Hematopoietic multipotent progenitor cell treated with erythropoietin and hydrocortisone succinate and interleukin-3 and kit ligand, for 17 days (in vitro differentiated cells): ENCODE results near the gene FBXO9.

Experiments
- DNase-seq: peaks from one replicate; pipeline ENCODE4 v3.0.0-alpha.2; 2015; ENCODE audit warnings: low spot score

Gene FBXO9

DNA sequence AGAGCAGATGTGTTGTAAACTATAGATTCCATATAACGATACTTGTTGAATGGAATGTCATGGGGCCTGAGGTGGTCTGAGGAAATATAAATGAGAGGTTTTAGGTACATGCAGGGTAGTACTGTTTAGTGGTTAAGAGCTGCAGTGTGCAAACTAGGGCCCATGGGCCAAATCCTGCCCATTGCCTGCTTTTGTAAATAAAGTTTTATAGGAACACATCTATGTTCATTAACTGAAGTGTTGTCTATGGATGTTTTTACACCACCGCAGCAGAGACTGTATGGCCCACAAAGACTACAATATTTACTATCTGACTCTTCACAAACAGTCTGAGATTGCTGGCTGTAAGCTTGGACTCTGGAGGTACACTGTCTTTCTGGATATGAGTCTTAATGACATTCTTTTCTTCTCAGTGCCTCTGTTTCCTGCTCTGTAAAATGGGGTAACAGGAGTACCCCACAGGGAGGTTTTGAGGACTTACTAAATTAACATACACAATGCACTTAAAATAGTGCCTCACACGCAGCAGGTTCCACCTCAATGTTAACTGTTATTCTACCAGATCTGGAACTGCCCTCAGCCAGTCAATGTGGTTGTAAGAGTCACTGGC, 70.9 kb downstream of the FBXO9 start:
- DNase-seq = no peak

DNA sequence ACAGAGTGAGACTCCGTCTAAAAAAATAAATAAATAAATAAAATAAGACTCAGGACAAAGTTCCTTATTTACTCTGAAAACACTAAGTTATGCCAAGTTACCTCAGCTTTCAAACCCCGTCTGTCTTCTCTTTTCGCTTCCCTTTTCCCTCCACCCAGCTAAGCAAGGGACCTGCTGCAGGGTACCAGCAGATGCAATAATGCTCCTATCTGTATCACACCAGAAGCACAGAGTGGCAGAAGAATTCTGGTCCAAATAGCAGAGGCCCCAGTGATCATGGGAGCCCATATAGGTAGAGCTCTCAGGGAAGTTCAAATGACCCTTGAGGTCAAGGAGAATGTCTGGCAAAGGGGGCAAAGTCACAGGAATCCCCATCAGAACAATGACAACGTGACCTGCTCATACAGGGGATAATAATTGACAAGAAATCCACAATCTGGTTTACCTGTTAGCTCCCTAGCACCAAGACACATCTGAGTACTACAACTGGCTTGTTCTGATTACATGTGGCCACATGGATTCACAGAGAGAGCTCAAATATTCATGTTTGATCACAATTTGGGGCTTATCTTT, 74.7 kb downstream of the FBXO9 start:
- DNase-seq = no peak

DNA sequence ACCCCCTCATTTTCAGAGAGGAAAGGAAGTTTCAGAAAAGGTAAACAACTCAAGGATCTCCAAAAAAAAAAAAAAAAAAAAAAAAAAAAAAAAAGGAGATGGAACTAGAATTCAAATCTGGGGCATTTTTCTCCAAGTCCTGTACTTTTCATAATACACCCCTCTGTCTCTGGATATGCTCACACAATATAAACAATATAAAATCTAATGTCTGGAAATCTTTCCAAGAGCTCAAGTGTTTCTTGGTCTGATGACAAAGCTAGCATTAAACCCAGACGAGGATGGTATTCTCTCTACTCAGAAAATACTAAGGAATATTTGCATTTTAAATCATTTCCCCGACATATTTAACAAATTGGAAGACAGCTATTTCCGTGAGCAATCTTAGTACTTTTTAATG, 77.6 kb downstream of the FBXO9 start:
- DNase-seq = no peak

DNA sequence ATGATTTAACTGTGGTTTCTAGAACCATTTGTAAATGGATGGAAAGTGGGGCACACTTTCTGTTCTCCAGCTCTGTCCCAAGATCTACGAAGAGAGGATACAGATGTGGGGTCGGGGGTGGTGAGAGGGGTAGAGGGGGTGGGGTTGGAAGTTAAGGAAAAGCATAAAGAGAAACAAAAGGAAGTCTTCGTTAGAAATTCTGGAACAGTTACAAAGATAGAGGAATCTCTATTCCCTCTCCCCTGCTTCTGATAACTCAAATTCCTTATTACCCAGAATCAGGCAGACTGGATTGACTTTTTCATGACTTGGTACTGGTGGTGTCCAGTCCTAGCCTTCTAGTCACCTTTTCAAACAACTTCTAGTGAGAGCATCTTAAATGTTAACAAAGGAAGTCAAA, 78.5 kb downstream of the FBXO9 start:
- no peak for DNase-seq

DNA sequence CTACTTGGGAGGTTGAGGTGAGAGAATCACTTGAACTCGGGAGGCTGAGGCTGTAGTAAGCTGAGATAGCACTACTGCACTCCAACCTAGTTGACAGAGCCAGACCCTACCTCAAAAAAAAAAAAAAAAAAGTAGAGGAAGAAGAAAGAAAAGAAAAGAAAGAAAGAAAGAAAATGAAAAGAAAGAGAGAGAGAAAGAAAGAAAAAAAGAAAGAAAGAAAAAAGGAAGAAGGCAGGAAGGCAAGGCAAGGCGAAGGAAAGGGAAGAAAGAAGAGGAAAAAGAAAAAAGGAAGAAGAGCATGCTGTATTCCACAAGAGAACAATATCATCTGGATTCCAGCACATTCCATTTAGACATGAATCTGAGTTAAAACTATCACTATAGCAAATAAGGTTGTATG, 79.6 kb downstream of the FBXO9 start:
- no peak for DNase-seq

DNA sequence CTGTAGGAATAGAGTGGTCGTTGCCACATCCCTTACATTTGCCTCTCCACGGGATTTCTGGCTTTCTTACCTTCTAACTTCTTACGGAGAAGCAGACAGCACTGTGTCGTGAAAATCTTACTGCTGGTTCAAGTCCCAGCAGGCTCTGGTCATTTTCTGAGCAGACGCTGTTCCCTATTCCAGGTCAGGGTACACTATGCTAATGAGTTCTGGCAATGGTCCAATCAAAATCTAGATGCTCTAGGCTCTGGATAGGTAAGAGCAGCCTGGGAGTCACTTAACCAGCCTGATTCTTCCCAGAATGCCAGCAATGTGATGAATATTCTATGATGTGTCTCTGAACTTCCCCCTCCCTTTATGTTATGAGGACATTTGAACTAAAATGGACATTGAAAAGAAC, 83.5 kb downstream of the FBXO9 start, which contains the start of gene GCM1:
GCM1 (minus strand) TSS at position 158 of the 400 bp plus-strand sequence. CDS start 3,209 bp downstream, outside the sequence.
- no peak for DNase-seq
